ENCODE data around the gene REV3L.

DNA sequence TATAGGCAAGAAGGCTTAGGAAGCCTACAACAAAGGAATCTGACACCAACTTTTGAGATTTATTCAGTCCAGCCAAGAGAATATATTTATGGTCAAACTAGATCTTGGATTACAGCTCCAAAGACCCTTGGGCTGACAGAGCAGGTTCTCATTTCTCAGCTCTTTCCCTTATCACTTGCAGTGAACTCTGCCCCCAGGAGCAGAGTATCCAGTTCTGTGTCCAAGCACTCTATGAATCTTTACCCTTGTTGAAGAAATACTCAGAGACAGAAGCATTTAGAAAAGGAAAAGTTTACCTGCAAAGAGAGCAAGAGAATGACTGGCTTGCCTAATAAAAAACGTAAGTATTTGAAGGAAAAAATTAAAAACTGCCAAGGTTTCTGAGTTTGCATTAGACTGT, 205.2 kb downstream of the REV3L start:
- TF ChIP-seq POLR2AphosphoS5 (IDR thresholded peaks at IDR 0.05; ENCODE audit: borderline replicate concordance, low read depth, low read length) (no peak), EZH2 (IDR thresholded peaks at IDR 0.05) (no peak), FOXP2 (optimal IDR thresholded peaks at IDR 0.05; ENCODE audit: control extremely low read depth, extremely low read length, insufficient read depth) (no peak)

All from SK-N-MC (cell line).